ENCODE results near the gene DENND10.
"Not testable (repeated sequence)": the region's sequence is repeated elsewhere in the genome, so short reads cannot be mapped to it uniquely, and the experiment has no call there.

The DENND10 gene

GRCh38 chr10:119103903-119104653, at the start of gene DENND10:
TSS of gene DENND10 (plus strand) at chr10:119104113. CDS start at chr10:119104143, 30 bp downstream.
- DNase-seq, result peak; percentile 81

- no peak for DNase-seq
Measured at GRCh38 chr10:119055472-119055871, 48.4 kb upstream of the DENND10 start.

GRCh38 chr10:119058010-119058409, 45.9 kb upstream of the DENND10 start:
- no peak for DNase-seq

- no peak for DNase-seq
Measured at GRCh38 chr10:119059557-119059956, 44.4 kb upstream of the DENND10 start.

- no peak for DNase-seq
Measured at GRCh38 chr10:119060107-119060506, 43.8 kb upstream of the DENND10 start.

GRCh38 chr10:119061352-119061751, 42.6 kb upstream of the DENND10 start:
- no peak for DNase-seq

GRCh38 chr10:119061926-119062325, 42.0 kb upstream of the DENND10 start:
- DNase-seq, result no peak

- no peak for DNase-seq
Measured at GRCh38 chr10:119070395-119071165, 33.3 kb upstream of the DENND10 start.

- DNase-seq, result no peak
Measured at GRCh38 chr10:119073584-119073983, 30.3 kb upstream of the DENND10 start.

- no peak for DNase-seq
Measured at GRCh38 chr10:119078422-119079179, 25.3 kb upstream of the DENND10 start.

GRCh38 chr10:119079599-119080520, 24.1 kb upstream of the DENND10 start:
- peak; percentile 68 for DNase-seq

GRCh38 chr10:119080521-119081259, 23.2 kb upstream of the DENND10 start, which contains the start of gene EIF3A:
TSS of gene EIF3A (minus strand) at chr10:119080817. CDS start at chr10:119080676, 141 bp downstream.
- DNase-seq, result peak; percentile 92

GRCh38 chr10:119084896-119085295, 19.0 kb upstream of the DENND10 start:
- DNase-seq, result no peak

- DNase-seq, result no peak
Measured at GRCh38 chr10:119087271-119087882, 16.5 kb upstream of the DENND10 start.

GRCh38 chr10:119090026-119090795, 13.7 kb upstream of the DENND10 start:
- DNase-seq, result peak; percentile 61

GRCh38 chr10:119090968-119091367, 12.9 kb upstream of the DENND10 start:
- peak; percentile 83 for DNase-seq

GRCh38 chr10:119095640-119096039, 8.3 kb upstream of the DENND10 start:
- DNase-seq, result peak; percentile 35

- not testable (repeated sequence) for DNase-seq
Measured at GRCh38 chr10:119096641-119097415, 7.1 kb upstream of the DENND10 start.

- DNase-seq, result no peak
Measured at GRCh38 chr10:119098576-119098975, 5.3 kb upstream of the DENND10 start.

All from CD4-positive, alpha-beta T cell treated with Interleukin-12 subunit alpha and Interleukin-12 subunit beta, for 1 hour (primary cell).